Activated CD4-positive, alpha-beta T cell treated with anti-CD3 and anti-CD28 coated beads, Interleukin-10, Interleukin-2, amounts not matched to agents 100 ng/mL and 50 ng/mL, durations not matched to agents 16 hours and 8 hours (primary cell): ENCODE data around the gene IFT52.

ENCODE experiments used
- DNase-seq: peaks from one replicate; pipeline ENCODE4 v3.0.0-alpha.2; 2020

Gene IFT52

GRCh38 chr20:43694763-43695162 is 104.0 kb downstream of the IFT52 start:
- DNase-seq: no peak

GRCh38 chr20:43695571-43695970 is 104.8 kb downstream of the IFT52 start:
- no peak for DNase-seq
